Mucosa of descending colon (tissue), 3 donors: Measurements from ENCODE around the gene ACO2. TPM values are rescaled to one million over a fixed set of nuclear protein-coding genes. Genes with fewer than 3 reads are reported as not detected.
A peak's percentile ranks its signal among the peaks of the same experiment; 100 is the strongest.

Source experiments
- ATAC-seq: fragments of 200-7000 bp; cut with Tn5 transposase; one replicate; pipeline ENCODE4 v1.9.1; 2020; ENCODE audit warnings: mild to moderate bottlenecking, moderate library complexity
- DNase-seq, 3 donors: peaks; one replicate each; pipeline ENCODE4 v3.0.0-alpha.2; 2020
- H3K36me3 ChIP-seq: fragments of 200-600 bp; one replicate; pipeline ENCODE4 v1.8.0; 2021; ENCODE audit warnings: low read depth, mild to moderate bottlenecking
- H3K4me1 ChIP-seq: fragments of 200-600 bp; one replicate; pipeline ENCODE4 v1.8.0; 2021; ENCODE audit warnings: low read depth, mild to moderate bottlenecking
- H3K4me3 ChIP-seq: fragments of 200-600 bp; one replicate; pipeline ENCODE4 v1.8.0; 2021; ENCODE audit warnings: mild to moderate bottlenecking
- H3K9me3 ChIP-seq: fragments of 200-600 bp; one replicate; pipeline ENCODE4 v1.8.0; 2021; ENCODE audit warnings: mild to moderate bottlenecking
- CTCF ChIP-seq: fragments of 200-600 bp; IDR thresholded peaks from one replicate; pipeline ENCODE4 v1.8.0; 2022; ENCODE audit warnings: antibody characterized with exemption, mild to moderate bottlenecking
- intact Hi-C, 2 donors: fragments of 100-400 bp; cut with DNase I in 1 of 2; cut with micrococcal nuclease in 1 of 2; formaldehyde crosslinking; loops; one replicate each; pipeline versions ENCODE4 v1.11.0 to v1.11.1; 2022; cut with DNase I, micrococcal nuclease
- total RNA-seq, 3 donors: library from RNA; stranded (reverse); fragmentation: NEBNext Ultra II Directional in 2 of 3; extraction: Animal tissue kit (Norgen Biotek cat#: 25700) in 2 of 3; gene quantifications; one replicate each; pipeline versions ENCODE4 v1.2.1 to v1.2.4, GENCODE V29; 2021 to 2023
- donor health status: DM: no; HTN: no; CAD: no; lungs with moderate emphysema.
- donor health status: DM: no; HTN: no; CAD: no.
- donor health status: DM: no; HTN: yes; CAD: no.

ACO2 gene
- total RNA-seq, 3 donors from 2014 or later = 187 to 295 (median 241) TPM

GRCh38 chr22:41525450-41526225 lies 56.7 kb downstream of the ACO2 start:
- no peaks in the 10 kb centered on the region for H3K4me1 ChIP-seq
- ATAC-seq = no peak
- DNase-seq = no peak
- no peak for TF ChIP-seq CTCF
- intact Hi-C loops = no loop called here
- peaks cover 5% of the 10 kb centered on the region for H3K36me3 ChIP-seq
- H3K4me3 ChIP-seq = no peak overlapping the region
- no peaks in the 10 kb centered on the region for H3K9me3 ChIP-seq

DNA sequence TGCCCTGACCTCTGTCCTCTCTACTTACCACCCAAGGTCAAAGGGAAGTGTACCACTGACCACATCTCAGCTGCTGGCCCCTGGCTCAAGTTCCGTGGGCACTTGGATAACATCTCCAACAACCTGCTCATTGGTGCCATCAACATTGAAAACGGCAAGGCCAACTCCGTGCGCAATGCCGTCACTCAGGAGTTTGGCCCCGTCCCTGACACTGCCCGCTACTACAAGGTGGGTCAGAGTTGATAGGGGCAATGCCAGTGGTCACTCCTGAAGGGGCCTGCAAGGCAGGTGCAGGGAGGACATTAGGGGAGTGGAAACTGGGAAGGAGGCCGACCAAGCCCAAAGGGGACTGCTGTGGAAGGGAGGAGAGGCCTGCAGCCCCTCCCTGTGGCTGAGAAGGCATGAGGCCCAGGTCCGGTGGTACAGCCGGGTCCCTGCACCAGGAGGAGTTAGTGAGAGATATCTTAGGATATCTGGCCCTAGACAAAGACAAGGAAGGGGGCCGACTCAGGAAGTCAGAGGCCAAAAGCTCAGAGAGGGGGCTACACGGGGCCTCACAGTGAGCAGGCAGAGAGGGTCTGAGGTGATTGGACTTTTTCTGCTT lies 57.4 kb downstream of the ACO2 start:
- H3K36me3 ChIP-seq = peaks cover 5% of the 10 kb centered on the region
- no peaks in the 10 kb centered on the region for H3K4me1 ChIP-seq
- DNase-seq (no peak), ATAC-seq (peak; percentile 1)
- H3K4me3 ChIP-seq = no peak overlapping the region
- intact Hi-C loops = no loop called here
- H3K9me3 ChIP-seq = no peaks in the 10 kb centered on the region
- no peak for TF ChIP-seq CTCF

- Histone ChIP-seq H3K4me1 (no peaks in the 10 kb centered on the region), H3K9me3 (no peaks in the 10 kb centered on the region), H3K36me3 (peaks cover 5% of the 10 kb centered on the region), H3K4me3 (no peak overlapping the region)
- peak in 2 of 3 donors; percentile 53 to 63 for DNase-seq
- intact Hi-C loops = no loop called here
- ATAC-seq = peak; percentile 54
- peak; percentile 67 for TF ChIP-seq CTCF
Observed at GRCh38 chr22:41526830-41527799, 58.2 kb downstream of the ACO2 start.

DNA sequence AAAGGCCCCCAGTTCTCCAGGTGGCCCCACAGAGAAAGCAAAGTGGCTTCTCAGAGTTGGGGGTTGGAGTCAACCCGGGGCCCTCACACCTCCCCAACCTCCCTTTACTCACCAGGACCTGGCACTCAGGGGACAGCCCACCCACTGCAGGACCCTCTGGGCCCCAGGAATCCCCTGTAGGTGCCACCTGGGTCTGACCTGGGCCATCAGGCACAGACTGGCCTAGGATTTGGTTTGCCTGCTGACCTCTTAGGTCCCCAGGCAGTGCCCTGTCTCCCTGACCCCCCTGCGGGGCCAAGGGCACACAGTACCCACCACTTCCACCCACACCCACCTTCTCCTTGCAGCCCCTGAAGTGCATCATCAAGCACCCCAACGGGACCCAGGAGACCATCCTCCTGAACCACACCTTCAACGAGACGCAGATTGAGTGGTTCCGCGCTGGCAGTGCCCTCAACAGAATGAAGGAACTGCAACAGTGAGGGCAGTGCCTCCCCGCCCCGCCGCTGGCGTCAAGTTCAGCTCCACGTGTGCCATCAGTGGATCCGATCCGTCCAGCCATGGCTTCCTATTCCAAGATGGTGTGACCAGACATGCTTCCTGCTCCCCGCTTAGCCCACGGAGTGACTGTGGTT lies 59.3 kb downstream of the ACO2 start:
- Histone ChIP-seq H3K36me3 (peaks cover 5% of the 10 kb centered on the region), H3K4me3 (no peak overlapping the region), H3K9me3 (no peaks in the 10 kb centered on the region), H3K4me1 (no peaks in the 10 kb centered on the region)
- TF ChIP-seq CTCF = no peak
- DNase-seq (no peak), ATAC-seq (no peak)
- intact Hi-C loops = no loop called here

GRCh38 chr22:41528938-41529561 lies 60.1 kb downstream of the ACO2 start:
- ATAC-seq (no peak), DNase-seq (no peak)
- intact Hi-C loops = no loop called here
- no peak for TF ChIP-seq CTCF
- Histone ChIP-seq H3K4me1 (no peaks in the 10 kb centered on the region), H3K36me3 (peaks cover 5% of the 10 kb centered on the region), H3K4me3 (no peak overlapping the region), H3K9me3 (no peaks in the 10 kb centered on the region)
